Small intestine (tissue), 7 donors: ENCODE data around the gene OPCML. TPM values are rescaled to one million over a fixed set of nuclear protein-coding genes. Genes with fewer than 3 reads are reported as not detected.

ENCODE experiments used
- DNase-seq, 2 donors: peaks; one replicate each; pipeline versions ENCODE4 v3.0.0 to v3.0.0-alpha.2; 2013
- FAIRE-seq: peaks from 2 replicates; lab custom pipeline; 2012; peaks lifted over from hg19 to GRCh38; lab: Jason Lieb, UNC
- H3K27ac ChIP-seq, 3 donors: one replicate each; pipeline ENCODE4 v1.5.1; 2013; ENCODE audit warnings: low read length in 2 of 3, mild to moderate bottlenecking in 2 of 3, control low read depth in 1 of 3, inconsistent platforms in 1 of 3, low read depth in 1 of 3, moderate library complexity in 1 of 3
- H3K27me3 ChIP-seq, 3 donors: one replicate each; pipeline ENCODE4 v1.6.1; 2013; ENCODE audit warnings: low read length in 3 of 3, inconsistent platforms in 1 of 3; ENCODE audit not compliant: control insufficient read depth in 3 of 3, insufficient read depth in 3 of 3
- H3K36me3 ChIP-seq, 3 donors: one replicate each; pipeline ENCODE4 v1.6.1; 2013; ENCODE audit warnings: low read length in 3 of 3, inconsistent platforms in 1 of 3, low read depth in 1 of 3, mild to moderate bottlenecking in 1 of 3, moderate library complexity in 1 of 3; ENCODE audit not compliant: control insufficient read depth in 3 of 3, insufficient read depth in 2 of 3
- H3K4me1 ChIP-seq, 3 donors: one replicate each; pipeline ENCODE4 v1.6.1; 2013; ENCODE audit warnings: low read length in 2 of 3, inconsistent platforms in 1 of 3, low read depth in 1 of 3, mild to moderate bottlenecking in 1 of 3, moderate library complexity in 1 of 3; ENCODE audit not compliant: control insufficient read depth in 3 of 3, insufficient read depth in 2 of 3
- H3K4me3 ChIP-seq, 3 donors: one replicate each; pipeline ENCODE4 v1.5.1; 2013; ENCODE audit warnings: low read length in 3 of 3, control low read depth in 1 of 3, inconsistent platforms in 1 of 3, low read depth in 1 of 3, mild to moderate bottlenecking in 1 of 3, moderate library complexity in 1 of 3
- H3K9me3 ChIP-seq, 2 donors: one replicate each; pipeline ENCODE4 v1.6.1; 2013; ENCODE audit warnings: low read depth in 1 of 2, low read length in 1 of 2; ENCODE audit not compliant: control insufficient read depth in 2 of 2, insufficient read depth in 1 of 2
- WGBS, 3 donors: extraction: QIAGEN DNeasy Blood & Tissue Kit; methylation state at CpG; one replicate each; pipeline ENCODE4 v1.1.7; 2013; 5-methylcytosine and 5-hydroxymethylcytosine counted together
- polyA plus RNA-seq, 4 donors: library from polyadenylated mRNA; stranded (reverse) in 3 of 4; unstranded in 1 of 4; fragments of 200-250 nt in 3 of 4; fragments of 120-200 nt in 1 of 4; gene quantifications; one replicate each; pipeline versions ENCODE4 v1.2.1 to v1.2.3, GENCODE V29; 2013
- donor health status: healthy with polysubstance abuse.
- donor health status: control.
- donor health status: control.
- donor health status: Bipolar disorder and iron deficiency.
- donor health status: healthy.

Gene OPCML
- polyA plus RNA-seq, 4 donors: 0.16 to 2.0 TPM; not detected in 2

DNA sequence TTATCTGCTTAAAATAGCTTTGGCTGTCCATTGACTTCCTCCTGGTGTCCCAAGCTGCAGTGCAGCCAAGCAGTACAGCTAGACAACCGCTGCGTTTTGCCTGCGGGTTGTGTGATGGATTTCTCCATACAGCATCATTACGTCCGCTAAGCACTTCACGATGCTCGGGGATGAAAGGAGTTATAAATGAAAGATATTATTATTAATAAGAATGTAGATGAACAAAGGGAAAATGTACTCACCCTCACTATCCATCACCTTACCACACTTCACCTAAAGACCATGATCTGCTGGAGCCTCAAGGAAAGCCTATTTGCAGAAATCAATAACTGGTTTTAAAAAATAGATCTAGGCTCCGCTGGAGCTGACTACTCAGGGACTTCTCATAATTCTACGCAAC lies 509.1 kb downstream of the OPCML start:
- Histone ChIP-seq H3K36me3 (no peaks in the 10 kb centered on the region), H3K4me1 (no peaks in the 10 kb centered on the region), H3K27ac (no peak overlapping the region), H3K27me3 (peaks cover 0 to 3% (median 0%) of the 10 kb centered on the region in 3 donors), H3K9me3 (no peaks in the 10 kb centered on the region), H3K4me3 (no peak overlapping the region)
- no peak for DNase-seq
- 80 to 92% (median 86%) methylated on average over 9 of the region's 9 CpGs for WGBS, 3 donors
- FAIRE-seq: no peak

DNA sequence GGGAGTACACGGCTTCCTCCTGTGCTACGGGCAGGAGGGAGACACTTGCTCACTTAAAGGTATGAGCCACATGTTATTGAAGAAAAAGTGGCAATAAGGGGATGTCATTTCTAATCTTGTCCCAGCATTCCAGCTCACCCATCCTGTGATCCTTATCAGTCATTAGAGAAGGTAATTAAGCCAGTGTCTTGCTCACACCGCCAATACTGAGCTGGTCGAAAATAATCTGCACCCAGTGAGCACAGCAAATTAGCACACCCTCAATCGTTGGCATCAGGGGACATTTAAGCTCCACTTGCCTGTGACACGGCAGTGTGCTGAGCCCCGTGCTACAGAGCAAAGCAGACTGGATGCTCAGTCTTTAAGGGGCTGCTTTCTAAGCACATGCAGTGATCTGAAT lies 510.7 kb downstream of the OPCML start:
- Histone ChIP-seq H3K27me3 (peaks cover 0 to 3% (median 0%) of the 10 kb centered on the region in 3 donors), H3K4me1 (no peaks in the 10 kb centered on the region), H3K9me3 (no peaks in the 10 kb centered on the region), H3K4me3 (no peak overlapping the region), H3K27ac (no peak overlapping the region), H3K36me3 (no peaks in the 10 kb centered on the region)
- WGBS, 3 donors: 48 to 52% (median 51%) methylated on average over 7 of the region's 7 CpGs
- DNase-seq (no peak), FAIRE-seq (no peak)

DNA sequence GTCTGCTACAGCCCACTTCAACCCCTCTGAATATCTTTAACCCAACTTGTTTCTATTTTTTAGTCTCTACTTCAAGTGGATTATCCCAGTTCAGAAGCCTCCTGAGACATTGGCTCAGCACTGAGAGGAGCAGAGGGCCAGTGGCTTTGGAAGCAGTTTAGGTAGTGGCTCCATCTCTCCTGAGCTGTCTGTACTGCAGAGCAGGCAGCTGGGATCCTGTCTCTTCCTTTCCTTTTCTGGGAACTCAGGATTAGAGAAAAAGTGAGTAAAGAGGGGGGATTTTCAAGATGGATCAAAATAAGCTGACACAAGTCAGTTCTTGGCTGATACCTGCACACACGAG lies 512.0 kb downstream of the OPCML start:
- Histone ChIP-seq H3K9me3 (no peaks in the 10 kb centered on the region), H3K36me3 (no peaks in the 10 kb centered on the region), H3K27ac (no peak overlapping the region), H3K4me1 (no peaks in the 10 kb centered on the region), H3K4me3 (no peak overlapping the region), H3K27me3 (peaks cover 0 to 3% (median 0%) of the 10 kb centered on the region in 3 donors)
- WGBS, 3 donors: 68 to 75% (median 74%) methylated on average over 1 of the region's 1 CpG
- no peak for DNase-seq
- no peak for FAIRE-seq

DNA sequence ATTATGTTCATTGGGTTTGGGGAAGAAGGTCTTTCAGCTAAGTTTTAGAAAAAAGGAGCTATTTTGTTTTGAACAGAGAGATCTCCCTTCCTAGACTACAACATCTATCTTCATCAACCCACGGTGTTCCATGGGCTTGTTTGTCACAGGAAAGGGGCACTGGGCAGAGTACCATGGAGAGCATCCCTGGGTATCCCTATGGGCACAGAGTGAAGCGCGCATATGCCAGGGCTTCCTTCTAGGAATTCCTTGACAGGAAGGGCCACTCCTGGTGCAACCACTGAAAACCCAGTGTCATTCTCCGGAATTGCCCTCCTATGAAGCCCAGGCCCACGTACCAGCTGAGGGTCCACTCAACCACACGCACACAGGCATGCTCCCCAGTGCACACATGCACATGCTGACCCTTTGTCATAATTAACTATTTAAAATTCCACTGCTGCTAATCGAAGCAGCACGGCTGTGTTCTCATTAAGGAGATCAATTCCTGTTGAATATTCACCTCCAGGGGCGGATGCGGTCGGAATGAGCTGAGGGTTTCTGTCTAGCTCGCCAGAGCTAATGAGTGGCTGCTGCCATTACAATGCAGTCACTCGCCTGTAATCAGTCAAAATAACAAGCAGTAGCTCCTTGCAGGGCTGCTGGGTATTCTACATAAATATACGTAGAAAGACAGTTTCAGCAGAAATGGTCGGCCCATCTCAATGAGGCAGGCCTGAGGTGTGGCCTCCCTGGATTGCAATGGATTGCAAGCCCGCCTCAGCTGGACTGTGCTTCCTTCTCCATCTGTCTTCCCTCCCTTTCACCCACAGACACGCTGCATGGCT lies 512.5 kb downstream of the OPCML start:
- no peaks in the 10 kb centered on the region for H3K36me3 ChIP-seq
- H3K27ac ChIP-seq: no peak overlapping the region
- no peak overlapping the region for H3K4me3 ChIP-seq
- FAIRE-seq: no peak
- no peak for DNase-seq
- H3K4me1 ChIP-seq: no peaks in the 10 kb centered on the region
- no peaks in the 10 kb centered on the region for H3K9me3 ChIP-seq
- 84 to 89% (median 89%) methylated on average over 17 of the region's 17 CpGs for WGBS, 3 donors
- H3K27me3 ChIP-seq: peaks cover 0 to 3% (median 0%) of the 10 kb centered on the region in 3 donors

DNA sequence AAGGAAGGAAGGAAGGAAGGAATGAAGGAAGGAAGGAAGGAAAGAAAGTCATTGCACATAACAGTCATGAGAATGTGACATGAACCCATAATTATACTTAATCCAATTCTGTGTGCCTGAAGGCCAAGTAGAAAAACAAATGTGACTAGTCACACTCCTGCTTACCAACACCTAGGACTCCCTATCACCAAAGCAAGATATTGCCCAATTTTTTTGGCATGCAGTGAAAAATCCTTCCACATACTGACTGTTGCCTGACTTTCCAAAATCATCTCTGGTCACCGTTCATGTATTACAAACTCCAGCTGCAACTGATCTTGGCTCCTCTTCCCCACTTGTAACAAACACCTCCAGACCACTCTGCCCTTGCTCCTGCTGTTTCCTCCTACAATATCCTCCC lies 516.8 kb downstream of the OPCML start:
- no peak overlapping the region for H3K4me3 ChIP-seq
- H3K36me3 ChIP-seq: no peaks in the 10 kb centered on the region
- DNase-seq (no peak), FAIRE-seq (no peak)
- no peaks in the 10 kb centered on the region for H3K9me3 ChIP-seq
- peaks cover 0 to 2% (median 0%) of the 10 kb centered on the region in 3 donors for H3K4me1 ChIP-seq
- peaks cover 0 to 3% (median 0%) of the 10 kb centered on the region in 3 donors for H3K27me3 ChIP-seq
- WGBS, 3 donors: 68 to 94% (median 92%) methylated on average over 1 of the region's 1 CpG
- no peak overlapping the region for H3K27ac ChIP-seq

DNA sequence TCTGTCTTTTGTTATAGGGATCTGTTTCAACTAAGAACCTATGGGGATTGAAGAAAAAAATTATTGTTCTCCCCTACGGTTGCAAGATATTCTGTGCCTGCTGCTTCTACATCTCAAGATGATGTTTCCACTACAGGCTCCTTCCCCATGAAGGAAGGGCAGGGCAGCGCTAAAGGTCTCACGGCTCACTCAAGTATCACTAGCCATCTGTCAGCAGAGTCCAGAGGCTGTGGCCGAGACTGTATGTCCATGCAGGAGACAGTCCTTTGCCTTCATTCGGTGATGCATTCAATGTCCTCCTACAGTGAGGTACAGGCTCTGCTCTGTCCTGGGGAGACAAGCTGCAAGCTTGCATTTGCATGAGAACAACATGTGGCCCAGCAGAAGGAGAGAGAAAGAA lies 518.0 kb downstream of the OPCML start:
- Histone ChIP-seq H3K27me3 (peaks cover 0 to 2% (median 0%) of the 10 kb centered on the region in 3 donors), H3K4me1 (peaks cover 0 to 2% (median 0%) of the 10 kb centered on the region in 3 donors), H3K9me3 (no peaks in the 10 kb centered on the region), H3K27ac (no peak overlapping the region), H3K36me3 (no peaks in the 10 kb centered on the region), H3K4me3 (no peak overlapping the region)
- FAIRE-seq (no peak), DNase-seq (no peak)
- 81 to 95% (median 83%) methylated on average over 5 of the region's 5 CpGs for WGBS, 3 donors

DNA sequence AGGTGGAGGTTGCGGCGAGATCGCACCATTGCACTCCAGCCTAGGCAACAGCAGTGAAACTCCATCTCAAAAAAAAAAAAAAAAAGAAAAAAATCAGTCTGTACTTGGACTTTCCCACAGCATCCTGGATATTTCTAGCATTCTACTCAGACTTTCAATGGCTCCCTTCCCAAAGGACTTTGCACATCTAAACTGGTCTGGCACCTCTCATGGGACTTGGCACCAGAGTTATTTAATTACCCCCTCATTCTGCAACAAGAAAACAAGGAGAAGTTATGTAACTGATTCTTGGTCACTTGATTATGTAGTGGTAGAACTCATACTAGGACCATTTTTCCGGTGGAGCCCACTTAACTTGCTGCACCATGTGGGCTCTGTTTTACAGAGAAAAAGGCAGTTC lies 519.5 kb downstream of the OPCML start:
- Histone ChIP-seq H3K4me1 (peaks cover 0 to 2% (median 0%) of the 10 kb centered on the region in 3 donors), H3K27ac (no peak overlapping the region), H3K27me3 (peaks cover 0 to 2% (median 0%) of the 10 kb centered on the region in 3 donors), H3K9me3 (no peaks in the 10 kb centered on the region), H3K4me3 (no peak overlapping the region), H3K36me3 (no peaks in the 10 kb centered on the region)
- DNase-seq (peak in 1 of 2 donors; percentile 75), FAIRE-seq (no peak)
- 22 to 70% (median 23%) methylated on average over 4 of the region's 4 CpGs for WGBS, 3 donors

DNA sequence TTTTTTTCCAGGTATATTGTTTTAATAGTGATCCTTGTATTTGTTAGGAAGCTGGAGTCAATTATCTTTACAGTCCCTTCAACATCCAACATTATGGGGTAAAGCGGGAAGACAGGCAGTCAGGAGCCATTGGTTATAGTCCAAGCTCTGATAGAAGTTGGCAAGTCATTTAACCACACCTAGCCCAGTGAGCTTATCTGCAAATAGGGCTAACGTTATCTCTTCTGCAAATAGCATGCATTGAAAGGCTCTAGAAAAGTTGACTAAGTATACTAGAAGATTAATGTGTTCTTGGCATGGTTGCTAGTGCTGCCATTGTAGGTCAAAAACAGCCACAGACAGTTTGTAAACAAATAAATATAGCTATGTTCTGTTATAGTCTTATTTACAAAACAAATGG lies 520.7 kb downstream of the OPCML start:
- no peak for FAIRE-seq
- peaks cover 0 to 1% of the 10 kb centered on the region in 2 donors for H3K9me3 ChIP-seq
- H3K27ac ChIP-seq: no peak overlapping the region
- H3K36me3 ChIP-seq: no peaks in the 10 kb centered on the region
- peak; percentile 5 to 77 for DNase-seq
- WGBS, 3 donors: 10 to 53% (median 21%) methylated on average over 2 of the region's 2 CpGs
- H3K4me1 ChIP-seq: peaks cover 0 to 2% (median 0%) of the 10 kb centered on the region in 3 donors
- peaks cover 0 to 2% (median 0%) of the 10 kb centered on the region in 3 donors for H3K27me3 ChIP-seq
- H3K4me3 ChIP-seq: no peak overlapping the region
